ENCODE measurements around the gene CDC42BPA.

Gene CDC42BPA

GRCh38 chr1:226940029-226940805 lies 378.1 kb downstream of the CDC42BPA start, which contains the start of gene COQ8A:
Gene COQ8A, plus strand, starts transcription at chr1:226940294. Its CDS starts 21,092 bp downstream, at chr1:226961386.
- DNase-seq: peak; percentile 100

All from activated effector memory CD4-positive, alpha-beta T cell treated with anti-CD3 and anti-CD28 coated beads, Interleukin-2, amount 50 U/mL, for 16 hours (primary cell).